Measurements from ENCODE around the gene PREX1. TPM values are rescaled to one million over a fixed set of nuclear protein-coding genes. Genes with fewer than 3 reads are reported as not detected.

Gene PREX1
- total and polyA plus RNA-seq, 2 donors (not counting 3 experiments of a cell fraction or from before 2014, with no cell fraction given) = 51.3 to 72.9 TPM

GRCh38 chr20:48747840-48748414, 79.9 kb downstream of the PREX1 start:
- no peak for FAIRE-seq
- Histone ChIP-seq H3K36me3 (ENCODE audit: control insufficient read depth in 2 of 2, extremely low read depth in 1 of 2, insufficient read depth in 2 of 2, low read length in 2 of 2) (peaks cover 8 to 20% of the 10 kb centered on the region in 2 experiments), H3K4me1 (ENCODE audit: control insufficient read depth, extremely low read depth, insufficient read depth, low read length) (peaks cover 19% of the 10 kb centered on the region), H3K27ac (ENCODE audit: insufficient read depth, low read depth, low read length) (no peak overlapping the region), H3K9ac (replicated peaks; ENCODE audit: extremely low read depth, insufficient read depth, low read length) (no peak overlapping the region), H2AFZ (ENCODE audit: low read depth, low read length) (no peak overlapping the region), H3K4me3 (replicated peaks in 1 of 3; ENCODE audit: insufficient read depth in 1 of 3, low read depth in 1 of 3, low read length in 3 of 3) (no peak overlapping the region), H3K4me2 (ENCODE audit: insufficient read depth, low read length) (no peak overlapping the region), H3K27me3 (ENCODE audit: control insufficient read depth in 2 of 2, insufficient read depth in 2 of 2, low read length in 2 of 2) (no peaks in the 10 kb centered on the region), H3K79me2 (ENCODE audit: control insufficient read depth, insufficient read depth, low read length) (peaks cover 47% of the 10 kb centered on the region), H3K9me1 (replicated peaks; ENCODE audit: control insufficient read depth, extremely low read depth, insufficient read depth, low read length) (no peaks in the 10 kb centered on the region), H4K20me1 (replicated peaks; ENCODE audit: control insufficient read depth, extremely low read depth, insufficient read depth, low read length) (no peaks in the 10 kb centered on the region), H3K9me3 (replicated peaks; ENCODE audit: control insufficient read depth, insufficient read depth, low read length) (no peaks in the 10 kb centered on the region)
- POLR2A ChIA-PET = no interaction called here
- dilution Hi-C loops (cut with MboI; ENCODE audit: extremely low pct_ligation_motif_present, low sequenced_read_pairs) = no loop called here
- no TSS peak for BruUV-seq (replicated peaks)
- intact Hi-C loops (cut with micrococcal nuclease) = loop anchor here (1.0 kb wide), 1 partner anchor 24 kb away; no protein-coding TSS in a partner anchor
- TF ChIP-seq MAX (IDR thresholded peaks at IDR 0.05; ENCODE audit: insufficient read depth, insufficient read length) (no peak), POLR2AphosphoS5 (IDR thresholded peaks at IDR 0.05; ENCODE audit: insufficient read depth, low read depth, low read length) (no peak), CTCF (IDR thresholded peaks at IDR 0.05; ENCODE audit: extremely low read depth in 1 of 2, insufficient read depth in 1 of 2, low read depth in 1 of 2, low read length in 2 of 2) (no peak), JUN (IDR thresholded peaks at IDR 0.05; ENCODE audit: borderline replicate concordance, insufficient read depth, insufficient read length, low read depth) (no peak), FOS (IDR thresholded peaks at IDR 0.05; ENCODE audit: borderline replicate concordance, insufficient read depth, low read length) (no peak), GATA2 (IDR thresholded peaks at IDR 0.05; ENCODE audit: insufficient read depth, insufficient read length, low read depth, low read length) (no peak), MYC (IDR thresholded peaks at IDR 0.05; ENCODE audit: low read depth, low read length) (no peak), POLR2A (IDR thresholded peaks at IDR 0.05; ENCODE audit: low read depth, low read length) (no peak), EZH2 (IDR thresholded peaks at IDR 0.05; ENCODE audit: borderline replicate concordance, low read depth, low read length, severe bottlenecking) (no peak)
- CTCF ChIA-PET = interaction anchor here (1.3 kb wide), 1 partner anchor 10 kb away, joined by 3 read pairs; no protein-coding TSS in a partner anchor
- no peak for DNase-seq (ENCODE audit: low read depth, low spot score)
